NCI-H748 (cell line): ENCODE results near the gene CHMP4B.

ENCODE experiments used
- DNase-seq: peaks from one replicate; lab custom pipeline; 2025; ENCODE audit not compliant: unreplicated experiment; lab: John Stamatoyannopoulos, UW

Gene CHMP4B

GRCh38 chr20:33817411-33817810 is 6.3 kb downstream of the CHMP4B start:
- no peak for DNase-seq

- DNase-seq: no peak
Measured at GRCh38 chr20:33819456-33819855, 8.3 kb downstream of the CHMP4B start.

- no peak for DNase-seq
Measured at GRCh38 chr20:33820362-33820761, 9.2 kb downstream of the CHMP4B start.

- no peak for DNase-seq
Measured at GRCh38 chr20:33821270-33821836, 10.2 kb downstream of the CHMP4B start.

GRCh38 chr20:33822423-33822822 is 11.3 kb downstream of the CHMP4B start:
- DNase-seq: no peak

- no peak for DNase-seq
Measured at GRCh38 chr20:33822991-33823390, 11.8 kb downstream of the CHMP4B start.

GRCh38 chr20:33824852-33825251 is 13.7 kb downstream of the CHMP4B start:
- no peak for DNase-seq

- no peak for DNase-seq
Measured at GRCh38 chr20:33825340-33826269, 14.5 kb downstream of the CHMP4B start.

- no peak for DNase-seq
Measured at GRCh38 chr20:33826270-33826897, 15.2 kb downstream of the CHMP4B start.

GRCh38 chr20:33827109-33827508 is 16.0 kb downstream of the CHMP4B start:
- no peak for DNase-seq

GRCh38 chr20:33827634-33828325 is 16.6 kb downstream of the CHMP4B start:
- DNase-seq: no peak

GRCh38 chr20:33828326-33828844 is 17.2 kb downstream of the CHMP4B start:
- no peak for DNase-seq

- DNase-seq: no peak
Measured at GRCh38 chr20:33828967-33829560, 17.9 kb downstream of the CHMP4B start.

GRCh38 chr20:33829636-33830035 is 18.5 kb downstream of the CHMP4B start:
- no peak for DNase-seq

- DNase-seq: no peak
Measured at GRCh38 chr20:33830371-33830770, 19.2 kb downstream of the CHMP4B start.

- no peak for DNase-seq
Measured at GRCh38 chr20:33832103-33832804, 21.1 kb downstream of the CHMP4B start.

- no peak for DNase-seq
Measured at GRCh38 chr20:33833333-33833732, 22.2 kb downstream of the CHMP4B start.

- DNase-seq: no peak
Measured at GRCh38 chr20:33835615-33836172, 24.5 kb downstream of the CHMP4B start.

GRCh38 chr20:33836277-33836676 is 25.1 kb downstream of the CHMP4B start:
- DNase-seq: no peak
